Measurements from ENCODE around the gene DIABLO. TPM values are rescaled to one million over a fixed set of nuclear protein-coding genes. Genes with fewer than 3 reads are reported as not detected.
"Not testable (repeated sequence)": the region's sequence is repeated elsewhere in the genome, so short reads cannot be mapped to it uniquely, and the experiment has no call there.

Gene DIABLO
- 106 and 138 TPM in 2 replicates for total RNA-seq

- peak; percentile 95 for DNase-seq (ENCODE audit: low read depth)
Observed at GRCh38 chr12:122225683-122226365, at the start of gene DIABLO. Gene DIABLO (minus strand): TSS chr12:122226052. CDS start chr12:122226014, 38 bp downstream.

- DNase-seq (ENCODE audit: low read depth), result no peak
Observed at GRCh38 chr12:122275459-122275858, 49.6 kb upstream of the DIABLO start.

- peak; percentile 93 for DNase-seq (ENCODE audit: low read depth)
Observed at GRCh38 chr12:122266230-122266901, 40.5 kb upstream of the DIABLO start, which contains the start of gene VPS33A. Gene VPS33A (minus strand): TSS chr12:122266494. CDS start chr12:122266408, 86 bp downstream.

DNA sequence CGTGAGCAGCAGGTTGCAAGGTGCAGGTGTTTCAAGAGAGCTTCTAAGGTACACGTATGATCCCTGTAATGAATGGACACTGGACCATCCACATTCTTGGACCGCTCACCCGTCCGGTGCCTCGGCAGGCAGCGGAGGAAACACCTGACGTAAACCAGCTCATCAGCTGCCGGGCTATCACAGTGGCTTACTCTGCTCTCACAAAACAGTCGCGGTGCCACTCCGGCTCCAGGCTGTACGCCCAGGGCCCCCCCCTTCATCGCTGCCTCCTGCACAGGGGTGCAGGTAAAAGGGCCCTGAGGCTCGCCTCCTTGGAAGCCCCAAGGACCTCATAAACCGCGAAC lies 40.0 kb upstream of the DIABLO start:
- peak; percentile 18 for DNase-seq (ENCODE audit: low read depth)

GRCh38 chr12:122265476-122265875 lies 39.6 kb upstream of the DIABLO start:
- DNase-seq (ENCODE audit: low read depth), result no peak

- not testable (repeated sequence) for DNase-seq (ENCODE audit: low read depth)
Observed at GRCh38 chr12:122260735-122261134, 34.9 kb upstream of the DIABLO start.

- not testable (repeated sequence) for DNase-seq (ENCODE audit: low read depth)
Observed at GRCh38 chr12:122258939-122259338, 33.1 kb upstream of the DIABLO start.

DNA sequence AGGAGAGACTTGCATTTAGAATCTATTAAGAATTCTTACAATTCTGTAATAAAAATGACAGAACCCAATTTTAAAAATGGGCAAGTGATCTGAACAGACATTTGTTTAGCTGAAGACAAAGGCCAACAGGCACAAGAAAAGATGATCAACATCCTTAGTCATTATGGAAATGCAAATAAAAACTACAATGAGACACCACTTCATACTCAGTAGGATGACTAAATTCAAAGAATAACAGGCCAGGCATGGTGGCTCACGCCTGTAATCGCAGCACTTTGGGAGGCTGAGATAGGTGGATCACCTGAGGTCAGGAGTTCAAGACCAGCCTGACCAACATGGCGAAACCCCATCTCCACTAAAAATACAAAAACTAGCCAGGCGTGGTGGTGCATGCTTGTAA lies 32.6 kb upstream of the DIABLO start:
- not testable (repeated sequence) for DNase-seq (ENCODE audit: low read depth)

DNA sequence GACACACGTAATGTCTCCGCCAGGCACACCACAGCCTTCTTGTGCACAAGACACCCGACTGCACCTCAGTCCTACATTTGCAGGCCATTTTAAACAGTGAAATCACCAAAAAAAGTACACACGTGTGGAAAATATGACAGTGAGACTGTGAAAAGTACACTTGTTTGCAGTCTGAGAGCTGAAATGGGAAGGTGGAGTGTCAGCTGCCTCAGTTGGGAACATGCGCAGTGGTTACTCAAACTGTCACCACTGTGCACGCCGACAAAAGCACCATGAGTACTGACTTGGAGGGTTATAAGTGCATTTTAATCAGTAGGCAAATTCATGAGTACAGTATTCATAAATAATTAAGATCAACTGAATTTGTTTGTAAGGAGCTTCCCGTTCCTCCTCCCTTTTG lies 24.7 kb upstream of the DIABLO start:
- no peak for DNase-seq (ENCODE audit: low read depth)

- no peak for DNase-seq (ENCODE audit: low read depth)
Observed at GRCh38 chr12:122250047-122250446, 24.2 kb upstream of the DIABLO start.

GRCh38 chr12:122245553-122245952 lies 19.7 kb upstream of the DIABLO start:
- no peak for DNase-seq (ENCODE audit: low read depth)

- no peak for DNase-seq (ENCODE audit: low read depth)
Observed at GRCh38 chr12:122244565-122245371, 18.9 kb upstream of the DIABLO start.

GRCh38 chr12:122243965-122244364 lies 18.1 kb upstream of the DIABLO start:
- no peak for DNase-seq (ENCODE audit: low read depth)

GRCh38 chr12:122238861-122239260 lies 13.0 kb upstream of the DIABLO start:
- no peak for DNase-seq (ENCODE audit: low read depth)

DNA sequence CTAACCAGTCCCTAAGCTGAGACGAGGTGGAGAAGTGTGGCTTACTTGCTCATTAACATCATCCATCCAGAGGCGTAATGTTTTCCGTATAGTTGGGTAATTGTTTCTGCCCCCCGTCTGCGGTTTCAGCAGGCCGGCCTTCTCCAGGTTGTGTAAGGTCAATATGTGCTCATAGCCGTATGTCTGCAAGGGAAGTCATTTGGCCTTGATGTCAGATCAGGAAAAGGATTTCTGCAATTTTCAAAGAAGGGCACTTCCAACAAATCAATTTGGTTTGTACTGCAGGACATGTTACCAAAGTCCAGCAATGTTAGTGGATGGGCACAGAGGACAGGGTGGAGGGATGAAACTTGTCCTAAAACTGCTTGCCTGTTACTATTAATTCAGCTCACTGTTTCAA lies 9.9 kb upstream of the DIABLO start:
- no peak for DNase-seq (ENCODE audit: low read depth)

DNA sequence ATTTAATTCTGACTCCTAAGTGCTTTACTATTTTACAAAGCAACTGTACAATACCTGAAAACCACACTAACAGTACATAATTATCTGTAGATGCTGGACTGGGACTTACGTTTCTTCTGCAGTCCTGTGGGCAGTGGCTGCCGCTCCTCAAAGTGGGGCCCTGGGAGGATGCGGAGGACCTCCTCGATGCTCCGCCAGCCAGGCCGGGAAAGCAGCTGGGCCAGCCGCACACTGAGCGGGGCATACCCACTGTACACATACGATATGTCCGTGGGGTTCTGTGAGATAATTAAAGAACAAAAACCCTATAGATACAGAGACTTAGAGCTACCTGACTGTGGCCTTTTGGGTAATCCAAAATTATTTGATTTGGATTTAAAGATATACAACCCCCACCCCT lies 6.8 kb upstream of the DIABLO start:
- no peak for DNase-seq (ENCODE audit: low read depth)

GRCh38 chr12:122230798-122231197 lies 4.9 kb upstream of the DIABLO start:
- no peak for DNase-seq (ENCODE audit: low read depth)

GRCh38 chr12:122228092-122228491 lies 2.2 kb upstream of the DIABLO start:
- no peak for DNase-seq (ENCODE audit: low read depth)

DNA sequence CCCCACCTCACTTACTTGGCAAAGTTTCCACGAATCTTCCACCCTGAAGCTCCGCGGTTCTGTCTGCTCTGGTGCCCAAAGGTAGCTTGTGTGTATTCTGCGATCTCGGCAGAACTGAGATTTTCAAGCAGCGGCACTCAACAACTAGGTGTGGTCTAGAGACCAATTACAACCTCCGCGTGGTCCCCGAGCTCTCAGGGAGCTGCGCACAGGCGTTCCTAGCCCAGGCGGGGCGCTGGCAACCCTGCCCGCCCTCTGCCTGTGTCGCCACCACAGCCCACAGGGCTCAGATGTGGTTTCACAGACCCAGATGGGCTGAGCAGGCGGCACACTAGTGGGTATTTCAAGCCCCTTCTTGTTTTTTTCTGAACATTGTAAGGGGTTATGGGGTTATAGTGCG lies 1.5 kb upstream of the DIABLO start:
- DNase-seq (ENCODE audit: low read depth), result no peak

GRCh38 chr12:122226366-122227125 lies 694 bp upstream of the DIABLO start:
- no peak for DNase-seq (ENCODE audit: low read depth)

DNA sequence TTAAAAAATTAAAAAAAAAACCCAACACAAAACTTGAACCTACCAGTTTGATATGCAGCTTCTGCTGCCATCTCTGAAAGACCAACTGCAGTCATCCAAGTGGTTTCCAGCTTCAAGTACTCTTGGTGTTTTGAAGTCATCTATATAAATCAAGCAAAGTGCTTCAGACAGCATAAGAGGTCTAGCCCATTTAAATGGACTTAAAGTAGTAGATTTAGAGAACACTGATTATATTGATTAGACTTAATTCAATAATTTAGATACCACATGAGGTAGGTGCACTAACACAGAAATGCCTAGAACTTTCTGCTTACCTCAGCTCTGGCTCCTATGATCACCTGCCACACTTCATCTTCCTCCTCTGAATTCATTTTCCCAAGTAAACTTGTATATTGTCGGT lies 9.4 kb downstream of the DIABLO start:
- no peak for DNase-seq (ENCODE audit: low read depth)

- DNase-seq (ENCODE audit: low read depth), result peak; percentile 29
Observed at GRCh38 chr12:122215771-122216170, 10.1 kb downstream of the DIABLO start.

Measured in renal cortical epithelial cell (primary cell).